ENCODE data around the gene MICAL2. TPM values are rescaled to one million over a fixed set of nuclear protein-coding genes. Genes with fewer than 3 reads are reported as not detected.

The MICAL2 gene
- total RNA-seq, 2 experiments from 2014 or later: not detected

DNA sequence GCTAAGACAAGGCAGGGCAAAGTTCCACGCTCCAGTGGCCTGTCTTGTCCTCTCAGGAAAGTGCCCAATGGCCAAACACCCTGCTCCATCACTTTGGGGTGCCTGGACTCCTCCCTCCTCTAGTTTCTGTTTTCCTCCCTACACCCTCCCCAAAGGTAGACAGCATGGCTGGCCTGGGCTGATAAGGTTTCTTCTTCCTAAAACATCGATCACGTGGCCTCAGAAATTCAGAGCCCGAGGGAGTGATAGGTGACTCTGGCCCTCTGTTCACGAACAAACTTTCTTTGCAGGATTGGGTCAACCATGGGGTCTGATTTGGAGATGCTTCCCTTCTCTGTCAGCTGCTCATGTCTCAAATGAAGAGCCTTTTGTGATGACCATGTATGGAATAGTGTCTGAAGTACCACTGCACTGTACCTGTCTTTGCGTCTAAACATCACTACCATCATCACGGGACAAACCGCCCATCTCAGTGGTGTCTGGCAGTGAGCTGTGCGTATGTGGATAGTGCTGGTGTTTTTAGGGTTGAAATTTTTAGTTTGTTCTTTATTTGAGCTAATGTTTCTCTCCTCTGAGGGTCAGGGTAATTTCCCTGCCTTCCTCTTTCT lies 6.1 kb downstream of the MICAL2 start:
- Histone ChIP-seq H3K4me3 (ENCODE audit: low read depth, low read length, poor library complexity, severe bottlenecking) (no peak overlapping the region), H3K79me2 (ENCODE audit: insufficient read depth, low read depth, low read length) (no peaks in the 10 kb centered on the region), H3K36me3 (ENCODE audit: insufficient read depth, low read length) (no peaks in the 10 kb centered on the region), H3K27ac (ENCODE audit: low read depth, low read length, poor library complexity, severe bottlenecking) (no peak overlapping the region), H4K20me1 (ENCODE audit: insufficient read depth, low read length) (no peaks in the 10 kb centered on the region), H3K4me1 (ENCODE audit: insufficient read depth, low read length, poor library complexity, severe bottlenecking) (no peaks in the 10 kb centered on the region), H3K9me3 (ENCODE audit: low read length) (no peaks in the 10 kb centered on the region), H3K9me2 (ENCODE audit: insufficient read depth, low read length) (no peaks in the 10 kb centered on the region), H2AFZ (ENCODE audit: low read length) (no peak overlapping the region), H3K4me2 (ENCODE audit: low read length) (no peak overlapping the region)
- intact Hi-C loops (cut with micrococcal nuclease; ENCODE audit: unreplicated experiment): no loop called here
- BruUV-seq (replicated peaks): no TSS peak
- ChIA-PET POLR2A (no interaction called here), CTCF (ENCODE audit: unreplicated experiment) (interaction anchor here (0.6 kb wide), 1 partner anchor 634 kb away, joined by 3 read pairs; no protein-coding TSS in a partner anchor)
- no peak for DNase-seq (ENCODE audit: low spot score)
- TF ChIP-seq, protein P1, sequence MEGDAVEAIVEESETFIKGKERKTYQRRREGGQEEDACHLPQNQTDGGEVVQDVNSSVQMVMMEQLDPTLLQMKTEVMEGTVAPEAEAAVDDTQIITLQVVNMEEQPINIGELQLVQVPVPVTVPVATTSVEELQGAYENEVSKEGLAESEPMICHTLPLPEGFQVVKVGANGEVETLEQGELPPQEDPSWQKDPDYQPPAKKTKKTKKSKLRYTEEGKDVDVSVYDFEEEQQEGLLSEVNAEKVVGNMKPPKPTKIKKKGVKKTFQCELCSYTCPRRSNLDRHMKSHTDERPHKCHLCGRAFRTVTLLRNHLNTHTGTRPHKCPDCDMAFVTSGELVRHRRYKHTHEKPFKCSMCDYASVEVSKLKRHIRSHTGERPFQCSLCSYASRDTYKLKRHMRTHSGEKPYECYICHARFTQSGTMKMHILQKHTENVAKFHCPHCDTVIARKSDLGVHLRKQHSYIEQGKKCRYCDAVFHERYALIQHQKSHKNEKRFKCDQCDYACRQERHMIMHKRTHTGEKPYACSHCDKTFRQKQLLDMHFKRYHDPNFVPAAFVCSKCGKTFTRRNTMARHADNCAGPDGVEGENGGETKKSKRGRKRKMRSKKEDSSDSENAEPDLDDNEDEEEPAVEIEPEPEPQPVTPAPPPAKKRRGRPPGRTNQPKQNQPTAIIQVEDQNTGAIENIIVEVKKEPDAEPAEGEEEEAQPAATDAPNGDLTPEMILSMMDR (conservative IDR thresholded peaks at IDR 0.05; ENCODE audit: low read length): no peak
- no peak for TF ChIP-seq EZH2phosphoT487 (IDR thresholded peaks at IDR 0.05; ENCODE audit: borderline replicate concordance, low read depth, low read length)

- H3K9me2 ChIP-seq (ENCODE audit: insufficient read depth, low read length): no peaks in the 10 kb centered on the region
- no peak overlapping the region for H3K4me3 ChIP-seq (ENCODE audit: low read depth, low read length, poor library complexity, severe bottlenecking)
- TF ChIP-seq EZH2phosphoT487 (IDR thresholded peaks at IDR 0.05; ENCODE audit: borderline replicate concordance, low read depth, low read length): no peak
- TF ChIP-seq, protein P1 (conservative IDR thresholded peaks at IDR 0.05; ENCODE audit: low read length): no peak
- no peaks in the 10 kb centered on the region for H3K4me1 ChIP-seq (ENCODE audit: insufficient read depth, low read length, poor library complexity, severe bottlenecking)
- no peaks in the 10 kb centered on the region for H4K20me1 ChIP-seq (ENCODE audit: insufficient read depth, low read length)
- H3K9me3 ChIP-seq (ENCODE audit: low read length): no peaks in the 10 kb centered on the region
- H2AFZ ChIP-seq (ENCODE audit: low read length): no peak overlapping the region
- no peaks in the 10 kb centered on the region for H3K79me2 ChIP-seq (ENCODE audit: insufficient read depth, low read depth, low read length)
- intact Hi-C loops (cut with micrococcal nuclease; ENCODE audit: unreplicated experiment): no loop called here
- ChIA-PET CTCF (ENCODE audit: unreplicated experiment) (no interaction called here), POLR2A (no interaction called here)
- DNase-seq (ENCODE audit: low spot score): no peak
- no TSS peak for BruUV-seq (replicated peaks)
- H3K36me3 ChIP-seq (ENCODE audit: insufficient read depth, low read length): no peaks in the 10 kb centered on the region
- H3K27ac ChIP-seq (ENCODE audit: low read depth, low read length, poor library complexity, severe bottlenecking): no peak overlapping the region
- H3K4me2 ChIP-seq (ENCODE audit: low read length): no peak overlapping the region
Measured at GRCh38 chr11:12117200-12117599, 6.8 kb downstream of the MICAL2 start.

- H3K9me2 ChIP-seq (ENCODE audit: insufficient read depth, low read length): no peaks in the 10 kb centered on the region
- H3K4me1 ChIP-seq (ENCODE audit: insufficient read depth, low read length, poor library complexity, severe bottlenecking): no peaks in the 10 kb centered on the region
- H3K4me2 ChIP-seq (ENCODE audit: low read length): no peak overlapping the region
- no peaks in the 10 kb centered on the region for H3K79me2 ChIP-seq (ENCODE audit: insufficient read depth, low read depth, low read length)
- H4K20me1 ChIP-seq (ENCODE audit: insufficient read depth, low read length): no peaks in the 10 kb centered on the region
- TF ChIP-seq, protein P1 (conservative IDR thresholded peaks at IDR 0.05; ENCODE audit: low read length): no peak
- TF ChIP-seq EZH2phosphoT487 (IDR thresholded peaks at IDR 0.05; ENCODE audit: borderline replicate concordance, low read depth, low read length): no peak
- H3K4me3 ChIP-seq (ENCODE audit: low read depth, low read length, poor library complexity, severe bottlenecking): no peak overlapping the region
- no peak for DNase-seq (ENCODE audit: low spot score)
- CTCF ChIA-PET (ENCODE audit: unreplicated experiment): no interaction called here
- no peak overlapping the region for H3K27ac ChIP-seq (ENCODE audit: low read depth, low read length, poor library complexity, severe bottlenecking)
- H3K9me3 ChIP-seq (ENCODE audit: low read length): no peaks in the 10 kb centered on the region
- BruUV-seq (replicated peaks): no TSS peak
- POLR2A ChIA-PET: no interaction called here
- intact Hi-C loops (cut with micrococcal nuclease; ENCODE audit: unreplicated experiment): no loop called here
- no peaks in the 10 kb centered on the region for H3K36me3 ChIP-seq (ENCODE audit: insufficient read depth, low read length)
- no peak overlapping the region for H2AFZ ChIP-seq (ENCODE audit: low read length)
Measured at GRCh38 chr11:12117611-12118010, 7.2 kb downstream of the MICAL2 start.

Data from OCI-LY7 (cell line).